HG03378 (cell line): ENCODE measurements around the gene TGIF1.

Experiments
- ATAC-seq: cut with Tn5 transposase; IDR thresholded peaks from one replicate; pipeline ENCODE4 v1.9.1; 2021; ENCODE audit warnings: mild to moderate bottlenecking, moderate library complexity; ENCODE audit not compliant: unreplicated experiment

Gene TGIF1

GRCh38 chr18:3429121-3429520, 20.9 kb upstream of the TGIF1 start:
- no peak for ATAC-seq

- ATAC-seq: no peak
These were observed 15.3 kb upstream of the TGIF1 start for GRCh38 chr18:3434685-3435084.

- ATAC-seq: no peak
These were observed 9.6 kb upstream of the TGIF1 start for GRCh38 chr18:3440341-3440740.

GRCh38 chr18:3441290-3441689, 8.7 kb upstream of the TGIF1 start:
- ATAC-seq: no peak

- no peak for ATAC-seq
These were observed 7.1 kb upstream of the TGIF1 start for GRCh38 chr18:3442919-3443318.

- ATAC-seq: no peak
These were observed 5.7 kb upstream of the TGIF1 start for GRCh38 chr18:3444296-3444695.

GRCh38 chr18:3444954-3445353, 5.0 kb upstream of the TGIF1 start:
- ATAC-seq: no peak

- no peak for ATAC-seq
These were observed 2.7 kb upstream of the TGIF1 start for GRCh38 chr18:3447068-3447894.

- ATAC-seq: peak; percentile 56
These were observed 1.8 kb upstream of the TGIF1 start for GRCh38 chr18:3447895-3448837.

GRCh38 chr18:3448838-3449511, 997 bp upstream of the TGIF1 start:
- ATAC-seq: peak; percentile 49

GRCh38 chr18:3449512-3450011, 410 bp upstream of the TGIF1 start:
- ATAC-seq: no peak

GRCh38 chr18:3450799-3451182, 819 bp downstream of the TGIF1 start:
- ATAC-seq: no peak

GRCh38 chr18:3451183-3451988, 1.4 kb downstream of the TGIF1 start:
- ATAC-seq: no peak

GRCh38 chr18:3451989-3452749, 2.2 kb downstream of the TGIF1 start:
- no peak for ATAC-seq

GRCh38 chr18:3452750-3453539, 3.0 kb downstream of the TGIF1 start:
- ATAC-seq: no peak

GRCh38 chr18:3453540-3454364, 3.8 kb downstream of the TGIF1 start:
- ATAC-seq: no peak

- no peak for ATAC-seq
These were observed 4.6 kb downstream of the TGIF1 start for GRCh38 chr18:3454365-3455089.
